22Rv1 (cell line): ENCODE data around the gene FBL.

Source experiments
- CTCF ChIP-seq: fragments of 450-650 bp; IDR thresholded peaks from 2 replicates; pipeline ENCODE4 v1.5.1; 2017; ENCODE audit warnings: mild to moderate bottlenecking
- ZFX ChIP-seq: fragments of 450-650 bp; IDR thresholded peaks from 2 replicates; pipeline ENCODE4 v1.6.1; 2017; ENCODE audit warnings: antibody characterized with exemption, borderline replicate concordance

- TF ChIP-seq CTCF (no peak), ZFX (no peak)
Measured at GRCh38 chr19:39809368-39809767, 36.8 kb downstream of the FBL start.
